Amniotic stem cell (primary cell): ENCODE measurements around the gene UBR2.
"Not testable (repeated sequence)": the region's sequence is repeated elsewhere in the genome, so short reads cannot be mapped to it uniquely, and the experiment has no call there.

Experiments used
- DNase-seq: peaks from one replicate; lab custom pipeline; 2025; lab: John Stamatoyannopoulos, UW

The UBR2 gene

GRCh38 chr6:42693725-42694323 is 130.0 kb downstream of the UBR2 start:
- no peak for DNase-seq

- peak; percentile 37 for DNase-seq
Observed at GRCh38 chr6:42694586-42694985, 130.8 kb downstream of the UBR2 start.

- DNase-seq = no peak
Observed at GRCh38 chr6:42696526-42697267, 132.9 kb downstream of the UBR2 start.

GRCh38 chr6:42697268-42697655 is 133.4 kb downstream of the UBR2 start:
- no peak for DNase-seq

GRCh38 chr6:42698217-42698616 is 134.4 kb downstream of the UBR2 start:
- no peak for DNase-seq

GRCh38 chr6:42702200-42702599 is 138.4 kb downstream of the UBR2 start:
- DNase-seq = no peak

GRCh38 chr6:42702786-42703185 is 139.0 kb downstream of the UBR2 start:
- not testable (repeated sequence) for DNase-seq

- DNase-seq = no peak
Observed at GRCh38 chr6:42704251-42704936, 140.6 kb downstream of the UBR2 start.

- DNase-seq = no peak
Observed at GRCh38 chr6:42704937-42705374, 141.1 kb downstream of the UBR2 start.

GRCh38 chr6:42707595-42707994 is 143.8 kb downstream of the UBR2 start:
- DNase-seq = no peak

GRCh38 chr6:42708096-42708495 is 144.3 kb downstream of the UBR2 start:
- DNase-seq = no peak

- no peak for DNase-seq
Observed at GRCh38 chr6:42709871-42710270, 146.0 kb downstream of the UBR2 start.

- no peak for DNase-seq
Observed at GRCh38 chr6:42710316-42710715, 146.5 kb downstream of the UBR2 start.

- no peak for DNase-seq
Observed at GRCh38 chr6:42711930-42712329, 148.1 kb downstream of the UBR2 start.

- no peak for DNase-seq
Observed at GRCh38 chr6:42714098-42714761, 150.4 kb downstream of the UBR2 start.

- DNase-seq = no peak
Observed at GRCh38 chr6:42715871-42716270, 152.0 kb downstream of the UBR2 start.

- no peak for DNase-seq
Observed at GRCh38 chr6:42720739-42721138, 156.9 kb downstream of the UBR2 start.

- no peak for DNase-seq
Observed at GRCh38 chr6:42722497-42722896, 158.7 kb downstream of the UBR2 start, which contains the start of gene PRPH2. Gene PRPH2, minus strand, starts transcription at chr6:42722597. Its CDS starts 263 bp downstream, at chr6:42722334.

- DNase-seq = no peak
Observed at GRCh38 chr6:42724825-42725224, 161.0 kb downstream of the UBR2 start.

GRCh38 chr6:42726026-42726425 is 162.2 kb downstream of the UBR2 start:
- no peak for DNase-seq

GRCh38 chr6:42726485-42727086 is 162.8 kb downstream of the UBR2 start:
- DNase-seq = peak; percentile 77

GRCh38 chr6:42727087-42727611 is 163.3 kb downstream of the UBR2 start:
- no peak for DNase-seq
